Measurements from ENCODE around the gene CORO7.

Gene CORO7

GRCh38 chr16:4426021-4426684, 9.8 kb upstream of the CORO7 start:
- DNase-seq (ENCODE audit: low read depth in 3 of 3): no peak

- DNase-seq (ENCODE audit: low read depth in 3 of 3): peak; percentile 79 to 89 (median 82)
Measured at GRCh38 chr16:4425378-4426020, 9.1 kb upstream of the CORO7 start, which contains the start of gene DNAJA3. Gene DNAJA3 (plus strand): TSS chr16:4425868. CDS start chr16:4425882, 14 bp downstream.

DNA sequence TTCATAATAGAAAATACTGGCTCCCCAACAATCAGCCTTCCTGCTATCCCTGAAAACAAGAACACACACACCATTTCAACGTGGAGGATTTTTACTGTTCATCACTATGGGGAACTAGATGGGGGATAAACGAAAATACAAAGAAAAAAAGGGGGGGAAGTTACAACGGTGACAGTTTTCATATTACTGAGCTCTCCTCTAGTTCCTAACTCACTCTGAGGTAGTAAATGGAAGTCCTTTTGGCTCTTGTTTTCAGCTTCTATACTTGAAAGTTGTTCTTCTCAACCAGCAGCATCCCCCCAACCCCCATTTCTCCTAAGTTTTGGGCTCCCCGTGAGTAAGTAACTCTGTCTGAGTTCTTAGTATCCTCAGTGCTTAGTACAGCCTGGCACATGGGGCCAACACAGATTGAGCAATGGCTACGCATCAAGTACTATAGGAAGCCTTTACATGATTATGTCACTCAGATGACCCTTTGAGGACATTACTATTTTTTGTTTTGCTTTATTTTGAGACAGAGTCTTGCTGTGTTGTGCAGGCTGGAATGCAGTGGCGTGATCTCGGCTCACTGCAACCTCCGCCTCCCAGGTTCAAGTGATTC, 4.2 kb upstream of the CORO7 start:
- no peak for DNase-seq (ENCODE audit: low read depth in 3 of 3)

- DNase-seq (ENCODE audit: low read depth in 3 of 3): no peak
Measured at GRCh38 chr16:4419402-4419959, 3.1 kb upstream of the CORO7 start.

DNA sequence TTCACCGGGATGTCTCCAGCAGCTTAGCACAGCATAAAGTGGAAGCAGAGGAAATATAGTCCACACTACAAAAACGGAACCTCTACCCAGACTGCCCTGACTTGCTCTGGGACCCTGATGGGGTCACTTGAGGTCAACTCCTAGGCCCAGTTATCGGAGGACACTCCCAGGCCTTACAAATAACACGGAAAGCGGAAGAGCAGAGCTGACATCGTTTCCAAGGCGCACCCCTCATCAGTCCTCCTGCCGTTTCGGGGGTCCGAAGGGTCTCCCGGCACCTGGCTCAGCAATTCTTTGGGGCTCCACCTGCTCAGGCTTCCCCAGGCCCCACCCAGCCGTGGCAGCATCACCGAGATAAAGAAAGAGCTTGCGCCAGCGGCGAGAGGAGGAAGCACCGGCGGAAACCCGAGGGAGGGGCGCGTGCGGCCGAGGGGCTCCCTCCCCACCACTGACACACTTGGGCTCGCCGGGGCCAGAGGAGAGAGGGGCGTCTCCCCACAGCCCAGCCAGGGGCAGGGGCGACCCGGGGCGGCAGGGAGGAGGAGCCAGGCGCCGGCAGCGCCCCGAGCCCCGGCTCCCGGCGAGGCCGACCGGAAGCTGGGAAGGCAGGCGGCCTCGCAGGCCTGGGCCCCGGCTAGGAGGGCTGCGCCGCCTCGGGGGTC, 727 bp downstream of the CORO7 start:
- DNase-seq (ENCODE audit: low read depth in 3 of 3): peak in 1 of 3 experiments; percentile 59

DNA sequence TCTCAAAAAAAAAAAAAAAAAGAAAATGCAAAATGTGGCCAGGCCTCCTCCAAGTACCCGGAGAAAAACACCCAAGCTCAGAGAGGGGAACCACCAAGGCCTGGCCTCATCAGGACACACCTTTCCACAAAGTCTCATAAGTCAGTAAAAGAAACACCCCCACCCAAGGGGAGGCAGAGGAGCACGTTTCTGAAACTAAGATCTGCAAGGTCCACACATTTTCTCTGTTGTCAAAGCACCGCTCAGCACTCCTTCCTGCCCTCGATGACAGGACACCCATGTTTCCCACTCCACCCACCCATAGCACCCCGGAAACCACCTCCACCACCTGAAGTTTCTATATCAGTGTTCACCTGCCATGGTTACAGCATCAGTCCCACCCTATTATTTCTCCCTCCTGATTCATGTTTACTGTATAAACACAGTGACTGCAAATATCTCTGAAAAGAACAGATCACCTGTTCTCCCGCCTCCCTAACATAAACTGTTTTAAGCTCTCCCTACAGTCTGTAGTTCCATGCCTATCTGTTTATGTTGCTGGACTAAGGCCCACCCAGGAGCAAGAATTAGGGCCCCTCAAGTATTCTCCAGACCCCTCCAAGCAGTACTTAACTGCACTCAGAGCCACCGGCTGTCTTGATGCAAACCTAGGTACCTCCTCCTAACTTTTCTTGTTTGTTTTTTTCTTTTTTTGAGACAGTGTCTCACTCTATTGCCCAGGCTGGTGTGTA, 2.0 kb downstream of the CORO7 start:
- peak; percentile 61 to 84 (median 76) for DNase-seq (ENCODE audit: low read depth in 3 of 3)

GRCh38 chr16:4412854-4413253, 3.5 kb downstream of the CORO7 start:
- DNase-seq (ENCODE audit: low read depth in 3 of 3): no peak

- no peak for DNase-seq (ENCODE audit: low read depth in 3 of 3)
Measured at GRCh38 chr16:4412159-4412558, 4.2 kb downstream of the CORO7 start.

DNA sequence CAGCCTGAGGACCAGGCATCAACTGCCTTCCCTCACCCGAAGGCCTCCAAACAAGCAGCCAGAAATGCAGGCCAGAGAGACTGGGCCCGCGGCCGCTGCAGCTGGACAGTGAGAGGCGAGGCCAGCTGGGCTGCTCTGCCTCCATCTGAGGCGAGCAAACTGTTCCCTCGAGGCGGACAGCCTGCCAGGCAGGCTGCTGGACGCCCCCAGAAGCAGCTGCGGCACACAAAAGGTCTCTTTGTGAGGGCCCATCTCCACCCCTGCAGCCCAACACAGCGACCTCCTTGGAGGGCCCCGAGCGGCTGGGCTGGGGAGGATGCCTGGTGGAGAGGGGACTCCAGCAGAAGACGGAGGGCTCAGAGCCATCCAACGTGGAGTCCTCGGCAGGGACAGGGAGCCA, 4.7 kb downstream of the CORO7 start:
- DNase-seq (ENCODE audit: low read depth in 3 of 3): no peak

DNA sequence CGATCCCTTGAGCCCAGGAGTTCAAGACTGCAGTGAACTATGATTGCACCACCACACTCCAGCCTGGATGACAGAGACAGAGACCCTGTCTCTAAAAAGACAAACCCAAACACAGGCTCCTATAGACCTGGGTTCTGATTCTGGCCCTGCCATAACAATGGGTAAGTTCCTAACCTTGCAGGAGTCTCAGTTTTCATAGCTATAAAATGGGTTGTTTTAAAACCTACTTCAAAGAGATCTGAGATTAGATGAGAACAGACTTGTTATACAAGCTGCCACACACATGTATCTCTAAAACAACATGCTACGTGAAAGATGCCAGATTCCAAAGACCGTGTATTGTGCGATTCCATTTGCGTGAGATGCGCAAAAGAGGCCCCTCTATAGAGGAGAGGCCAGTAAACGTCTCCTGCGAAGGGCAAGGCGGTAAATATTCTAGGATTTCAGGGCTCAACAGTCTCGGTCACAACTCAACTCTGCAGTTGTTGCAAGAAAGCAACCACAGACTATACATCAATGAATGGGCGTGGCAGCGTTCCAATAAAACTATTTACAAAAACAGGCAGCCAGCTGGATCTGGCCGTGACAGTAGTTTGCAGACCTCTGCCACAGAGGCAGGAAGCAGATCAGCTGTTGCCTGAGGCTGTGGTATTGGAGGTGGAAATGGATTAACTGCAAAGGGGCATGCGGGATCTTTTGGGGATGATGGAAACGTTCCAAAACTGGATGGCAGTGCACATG, 5.9 kb downstream of the CORO7 start:
- DNase-seq (ENCODE audit: low read depth in 3 of 3): no peak

DNA sequence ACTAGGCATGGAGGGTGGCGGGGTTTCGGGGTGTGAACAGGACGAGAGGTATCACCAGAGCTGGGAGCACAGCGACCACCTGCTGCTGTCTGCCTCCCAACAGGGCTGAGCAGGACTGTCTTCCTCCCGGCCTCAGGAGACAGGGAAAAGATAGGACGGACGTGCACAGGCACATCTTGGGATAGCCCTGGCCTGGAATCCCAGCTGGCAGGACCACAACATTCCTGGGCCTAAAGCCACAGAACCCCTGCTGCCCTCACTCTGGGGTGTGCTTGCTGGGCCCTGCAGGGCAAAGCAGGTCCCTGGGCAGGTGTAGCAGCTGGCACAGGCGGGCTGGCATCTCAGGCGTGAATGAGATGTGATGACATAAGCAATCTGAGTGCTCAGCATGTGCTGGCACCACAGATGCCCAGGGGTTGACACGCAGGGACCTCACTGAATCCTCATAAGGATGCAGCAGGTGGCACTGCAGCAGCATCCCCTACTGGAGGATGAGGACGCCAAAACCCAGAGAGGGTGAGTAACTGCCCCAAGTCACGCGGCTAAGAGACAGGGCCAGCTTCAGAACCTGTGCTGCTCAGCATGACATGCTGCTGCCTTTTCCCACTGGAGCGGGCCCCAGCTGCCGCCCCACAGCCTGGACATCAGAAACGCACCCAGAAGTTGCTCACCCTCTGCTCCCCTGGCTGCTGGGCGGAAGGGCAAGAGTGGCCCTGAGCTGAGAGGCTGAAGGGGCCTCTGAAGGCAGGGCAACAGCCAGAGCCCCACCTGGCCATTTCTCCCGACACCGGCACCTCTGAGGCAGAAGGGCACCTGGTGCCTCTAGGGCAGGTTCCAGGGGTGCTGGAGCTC, 7.1 kb downstream of the CORO7 start:
- no peak for DNase-seq (ENCODE audit: low read depth in 3 of 3)

- DNase-seq (ENCODE audit: low read depth in 3 of 3): no peak
Measured at GRCh38 chr16:4408323-4408690, 8.1 kb downstream of the CORO7 start.

- no peak for DNase-seq (ENCODE audit: low read depth in 3 of 3)
Measured at GRCh38 chr16:4407543-4408322, 8.7 kb downstream of the CORO7 start.

GRCh38 chr16:4404967-4405696, 11.3 kb downstream of the CORO7 start:
- no peak for DNase-seq (ENCODE audit: low read depth in 3 of 3)

DNA sequence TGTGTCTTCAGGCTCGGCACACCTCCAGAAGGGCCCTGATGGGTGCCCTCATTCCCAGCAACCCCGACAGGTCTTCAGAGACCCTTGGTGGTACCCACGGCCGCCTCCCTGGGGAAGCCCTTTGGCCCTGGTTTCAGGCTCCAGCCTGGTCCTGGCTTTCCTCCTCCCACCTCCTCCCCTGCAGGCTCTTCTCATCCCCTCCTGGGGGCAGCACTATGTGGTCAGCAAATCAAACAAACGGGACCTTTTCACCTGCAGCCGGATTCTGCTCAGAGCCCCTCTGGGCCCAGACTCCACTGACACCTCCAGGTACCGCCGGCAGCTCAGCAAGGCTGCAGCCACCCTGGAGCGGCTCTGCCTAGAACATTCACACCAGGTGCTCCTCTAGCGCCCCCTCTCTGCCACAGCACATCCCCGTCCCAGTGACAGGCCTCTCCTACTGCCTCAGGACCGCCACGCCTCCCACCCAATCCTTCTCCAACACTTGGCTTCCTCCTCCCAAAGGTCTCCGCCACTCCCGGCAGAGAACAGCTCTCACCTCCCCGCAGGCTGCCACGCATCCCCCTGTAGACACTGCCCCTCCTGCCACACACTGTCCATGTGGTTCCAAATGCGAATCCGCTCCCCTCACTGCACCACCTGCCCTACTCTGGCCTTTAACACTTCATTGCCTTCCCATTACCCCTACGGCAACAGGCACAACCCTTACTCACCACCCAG, 12.0 kb downstream of the CORO7 start:
- DNase-seq (ENCODE audit: low read depth in 3 of 3): no peak

- no peak for DNase-seq (ENCODE audit: low read depth in 3 of 3)
Measured at GRCh38 chr16:4403133-4403949, 13.1 kb downstream of the CORO7 start.
